Natural killer cell treated with Interleukin-12 subunit alpha and Interleukin-12 subunit beta and Interleukin-15 and Interleukin-18, amount 100 ng/mL, for 72 hours (primary cell): Measurements from ENCODE around the gene STAMBP. TPM values are rescaled to one million over a fixed set of nuclear protein-coding genes. Genes with fewer than 3 reads are reported as not detected.

ENCODE experiments used
- ATAC-seq, 2 donors: fragments of 150-1000 bp; cut with Tn5 transposase in 1 of 2; sonication (Bioruptor Pico), chemical (Tn5 transposase) in 1 of 2; 2 replicates each; pipeline ENCODE4 v1.10.0; 2021
- DNase-seq: peaks from one replicate; pipeline ENCODE4 v3.0.0; 2022; ENCODE audit warnings: low spot score
- H3K27ac Mint-ChIP-seq, 2 donors: 1 replicate in 1 of 2; 2 replicates in 1 of 2; pipeline ENCODE4 v1.8.0; 2022; ENCODE audit warnings: mixed read lengths in 2 of 2, mild to moderate bottlenecking in 1 of 2, moderate library complexity in 1 of 2
- H3K27me3 Mint-ChIP-seq, 2 donors: 1 replicate in 1 of 2; 2 replicates in 1 of 2; pipeline ENCODE4 v1.8.0; 2022; ENCODE audit warnings: mixed read lengths in 2 of 2
- H3K36me3 Mint-ChIP-seq: one replicate; pipeline ENCODE4 v1.8.0; 2022; ENCODE audit warnings: mixed read lengths
- H3K4me1 Mint-ChIP-seq, 2 donors: 1 replicate in 1 of 2; 2 replicates in 1 of 2; pipeline ENCODE4 v1.8.0; 2022; ENCODE audit warnings: low read depth in 2 of 2, mixed read lengths in 2 of 2, mild to moderate bottlenecking in 1 of 2
- H3K4me3 Mint-ChIP-seq: one replicate; pipeline ENCODE4 v1.8.0; 2022; ENCODE audit warnings: mixed read lengths
- H3K9me3 Mint-ChIP-seq: 2 replicates; pipeline ENCODE4 v1.8.0; 2022; ENCODE audit warnings: mixed read lengths
- total RNA-seq, 2 donors: library from RNA; stranded (reverse); gene quantifications; one replicate each; pipeline ENCODE4 v1.2.3, GENCODE V29; 2022

Gene STAMBP
- total RNA-seq, 2 donors from 2014 or later, result 27.5 to 40.6 TPM

- no peak for ATAC-seq
- Mint-ChIP-seq H3K9me3 (no peaks in the 10 kb centered on the region), H3K27me3 (no peaks in the 10 kb centered on the region), H3K4me3 (no peak overlapping the region), H3K4me1 (peaks cover 0 to 9% of the 10 kb centered on the region in 2 donors), H3K27ac (no peak overlapping the region), H3K36me3 (no peaks in the 10 kb centered on the region)
- DNase-seq, result no peak
Measured at GRCh38 chr2:73908689-73909652, 80.2 kb downstream of the STAMBP start.

GRCh38 chr2:73910873-73911547 lies 82.2 kb downstream of the STAMBP start:
- Mint-ChIP-seq H3K4me1 (peaks cover 0 to 13% of the 10 kb centered on the region in 2 donors), H3K27me3 (no peaks in the 10 kb centered on the region), H3K36me3 (no peaks in the 10 kb centered on the region), H3K27ac (no peak overlapping the region), H3K4me3 (no peak overlapping the region), H3K9me3 (no peaks in the 10 kb centered on the region)
- ATAC-seq (no peak), DNase-seq (no peak)

DNA sequence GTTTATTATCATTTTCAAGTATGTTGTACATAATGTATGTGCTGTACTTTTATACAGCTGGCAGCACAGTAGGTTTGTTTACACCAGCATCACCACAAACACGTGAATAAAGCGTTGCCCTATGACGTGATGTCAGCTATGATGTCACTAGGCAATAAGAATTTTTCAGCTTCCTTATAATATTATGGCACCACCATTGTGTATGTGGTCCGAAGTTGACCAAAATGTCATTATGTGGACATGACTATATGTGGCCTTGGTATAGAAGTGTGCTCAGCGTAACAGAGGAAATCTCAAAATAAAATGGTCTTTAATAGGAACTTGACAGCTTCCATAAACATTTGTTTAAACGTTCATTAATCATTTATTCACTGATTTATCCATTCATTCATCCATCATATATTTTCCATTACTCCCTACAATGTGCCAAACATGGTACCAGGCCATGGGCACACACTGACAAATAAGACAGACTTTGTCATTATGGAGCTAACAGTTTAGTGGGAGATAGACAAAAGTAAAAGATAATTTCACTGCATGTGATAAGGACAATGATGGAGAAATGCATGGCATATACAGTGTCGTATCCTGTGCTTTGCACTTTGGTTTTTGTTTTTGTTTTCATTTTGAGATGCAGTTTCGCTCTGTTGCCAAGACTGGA lies 82.9 kb downstream of the STAMBP start:
- Mint-ChIP-seq H3K9me3 (no peaks in the 10 kb centered on the region), H3K27ac (no peak overlapping the region), H3K27me3 (no peaks in the 10 kb centered on the region), H3K4me3 (no peak overlapping the region), H3K4me1 (peaks cover 0 to 18% of the 10 kb centered on the region in 2 donors), H3K36me3 (no peaks in the 10 kb centered on the region)
- no peak for ATAC-seq
- DNase-seq, result no peak

DNA sequence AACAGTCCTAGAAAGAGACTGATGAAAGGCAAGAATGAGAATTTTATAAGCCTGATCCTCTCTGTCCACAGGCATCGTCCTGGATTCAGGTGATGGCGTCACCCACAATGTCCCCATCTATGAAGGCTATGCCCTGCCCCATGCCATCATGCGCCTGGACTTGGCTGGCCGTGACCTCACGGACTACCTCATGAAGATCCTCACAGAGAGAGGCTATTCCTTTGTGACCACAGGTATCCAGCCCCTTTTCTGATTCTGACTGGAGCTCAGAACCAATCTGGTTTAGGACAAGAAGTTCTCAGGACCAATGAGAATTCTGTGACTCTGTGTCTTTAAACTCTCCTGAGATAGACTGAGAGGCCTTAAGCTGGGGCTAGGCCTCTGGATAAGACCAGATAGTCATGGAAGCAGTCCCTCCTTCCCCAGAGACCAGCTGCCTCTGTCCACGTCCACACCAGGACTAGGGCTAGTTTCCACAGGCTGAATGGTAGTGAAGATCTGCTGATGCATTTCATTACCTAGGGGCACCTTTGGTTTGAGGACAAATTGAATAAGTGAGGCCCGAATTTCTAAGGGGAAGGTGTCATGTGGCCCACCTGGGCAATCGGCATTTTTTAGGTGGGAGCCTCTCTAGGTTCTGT lies 84.8 kb downstream of the STAMBP start:
- H3K27ac Mint-ChIP-seq, result no peak overlapping the region
- H3K36me3 Mint-ChIP-seq, result no peaks in the 10 kb centered on the region
- H3K4me1 Mint-ChIP-seq, result peaks cover 11 to 24% of the 10 kb centered on the region in 2 donors
- H3K27me3 Mint-ChIP-seq, result no peaks in the 10 kb centered on the region
- no peak overlapping the region for H3K4me3 Mint-ChIP-seq
- H3K9me3 Mint-ChIP-seq, result no peaks in the 10 kb centered on the region
- ATAC-seq, result no peak
- DNase-seq, result no peak

DNA sequence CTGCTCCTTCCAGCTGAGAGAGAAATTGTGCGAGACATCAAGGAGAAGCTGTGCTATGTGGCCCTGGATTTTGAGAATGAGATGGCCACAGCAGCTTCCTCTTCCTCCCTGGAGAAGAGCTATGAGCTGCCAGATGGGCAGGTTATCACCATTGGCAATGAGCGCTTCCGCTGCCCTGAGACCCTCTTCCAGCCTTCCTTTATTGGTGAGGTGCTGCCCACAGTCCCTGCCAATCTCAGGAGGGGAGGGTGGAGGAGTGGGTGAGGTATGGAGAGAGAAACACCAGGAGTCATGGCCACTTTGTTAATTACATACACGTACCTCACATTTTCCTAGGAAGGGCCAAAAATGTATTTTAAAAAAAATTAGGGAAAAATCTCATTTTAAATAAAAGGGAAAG lies 85.9 kb downstream of the STAMBP start:
- Mint-ChIP-seq H3K27me3 (no peaks in the 10 kb centered on the region), H3K27ac (peak overlapping the region in 1 of 2 donors; percentile 89), H3K4me3 (no peak overlapping the region), H3K9me3 (no peaks in the 10 kb centered on the region), H3K36me3 (no peaks in the 10 kb centered on the region), H3K4me1 (peaks cover 11 to 29% of the 10 kb centered on the region in 2 donors)
- DNase-seq, result no peak
- ATAC-seq, result no peak

DNA sequence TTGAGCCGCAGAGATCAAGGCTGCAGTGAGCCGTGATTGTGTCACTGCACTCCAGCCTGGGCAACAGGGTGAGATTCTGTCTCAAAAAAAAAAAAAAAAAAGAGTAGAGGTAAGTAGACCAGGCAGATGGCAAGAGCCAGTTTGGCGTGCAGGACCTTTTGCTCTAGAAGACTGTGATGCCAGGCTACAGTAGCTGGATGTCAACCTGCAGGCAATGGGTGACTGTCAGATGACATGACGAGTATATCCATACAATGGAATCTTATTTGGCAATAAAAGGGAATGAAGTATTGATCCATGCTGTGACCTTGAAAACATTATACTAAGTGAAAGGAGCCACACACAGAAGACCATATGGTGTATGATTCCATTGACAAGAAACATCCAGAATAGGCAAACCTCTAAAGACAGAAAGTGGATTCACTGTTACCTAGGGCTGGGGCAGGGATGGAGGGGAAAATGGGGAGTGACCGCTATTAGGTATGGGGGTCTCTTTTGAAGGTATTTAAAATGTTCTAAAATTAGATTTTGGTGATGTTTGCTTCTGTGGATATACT lies 86.8 kb downstream of the STAMBP start:
- Mint-ChIP-seq H3K9me3 (no peaks in the 10 kb centered on the region), H3K27ac (peak overlapping the region; percentile 58 to 89)
- ATAC-seq, result no peak

GRCh38 chr2:73916666-73917065 lies 87.9 kb downstream of the STAMBP start:
- H3K36me3 Mint-ChIP-seq, result no peaks in the 10 kb centered on the region
- no peaks in the 10 kb centered on the region for H3K27me3 Mint-ChIP-seq
- peak overlapping the region in 1 of 2 donors; percentile 89 for H3K27ac Mint-ChIP-seq
- H3K4me3 Mint-ChIP-seq, result peak overlapping the region; percentile 10
- H3K9me3 Mint-ChIP-seq, result no peaks in the 10 kb centered on the region
- peaks cover 11 to 39% of the 10 kb centered on the region in 2 donors for H3K4me1 Mint-ChIP-seq
- no peak for ATAC-seq
- no peak for DNase-seq

More for the DNA sequence above, 86.8 kb downstream of the STAMBP start:
- Mint-ChIP-seq H3K4me1 (peaks cover 11 to 33% of the 10 kb centered on the region in 2 donors), H3K4me3 (no peak overlapping the region), H3K36me3 (no peaks in the 10 kb centered on the region), H3K27me3 (no peaks in the 10 kb centered on the region)
- no peak for DNase-seq

- ATAC-seq (peak; percentile 2 to 3), DNase-seq (no peak)
- Mint-ChIP-seq H3K9me3 (no peaks in the 10 kb centered on the region), H3K4me1 (peaks cover 11 to 36% of the 10 kb centered on the region in 2 donors), H3K27me3 (no peaks in the 10 kb centered on the region), H3K27ac (peak overlapping the region; percentile 88 to 89), H3K4me3 (peak overlapping the region; percentile 70), H3K36me3 (no peaks in the 10 kb centered on the region)
Measured at GRCh38 chr2:73917296-73917695, 88.5 kb downstream of the STAMBP start.

- H3K27me3 Mint-ChIP-seq, result no peaks in the 10 kb centered on the region
- peak overlapping the region; percentile 88 to 89 for H3K27ac Mint-ChIP-seq
- no peaks in the 10 kb centered on the region for H3K36me3 Mint-ChIP-seq
- no peaks in the 10 kb centered on the region for H3K9me3 Mint-ChIP-seq
- peaks cover 11 to 36% of the 10 kb centered on the region in 2 donors for H3K4me1 Mint-ChIP-seq
- peak; percentile 85 to 92 for ATAC-seq
- H3K4me3 Mint-ChIP-seq, result peak overlapping the region; percentile 70
- peak; percentile 67 for DNase-seq
Measured at GRCh38 chr2:73917696-73918207, 89.0 kb downstream of the STAMBP start.

DNA sequence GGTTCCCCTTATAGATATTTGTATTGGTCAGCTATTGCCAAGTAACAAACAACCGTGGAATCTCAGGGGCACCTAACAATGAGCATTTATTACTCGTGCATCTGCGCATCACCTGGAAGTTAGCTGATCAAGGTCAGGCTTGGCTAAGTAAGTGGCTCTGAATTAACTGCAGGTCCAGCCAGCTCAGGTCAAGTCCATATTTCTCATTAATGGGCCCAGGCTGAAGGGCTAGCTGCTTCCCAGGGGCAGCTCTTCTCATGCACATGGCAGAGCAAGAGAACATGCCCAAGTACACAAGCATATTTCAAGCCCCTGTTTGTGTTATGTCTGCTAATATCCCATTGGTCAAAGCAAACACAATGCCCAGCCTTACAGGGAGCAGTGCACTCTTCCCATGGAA lies 90.1 kb downstream of the STAMBP start:
- H3K36me3 Mint-ChIP-seq, result no peaks in the 10 kb centered on the region
- H3K27me3 Mint-ChIP-seq, result no peaks in the 10 kb centered on the region
- H3K27ac Mint-ChIP-seq, result peak overlapping the region in 1 of 2 donors; percentile 89
- DNase-seq (no peak), ATAC-seq (no peak)
- no peaks in the 10 kb centered on the region for H3K9me3 Mint-ChIP-seq
- no peak overlapping the region for H3K4me3 Mint-ChIP-seq
- peaks cover 11 to 36% of the 10 kb centered on the region in 2 donors for H3K4me1 Mint-ChIP-seq

- DNase-seq (no peak), ATAC-seq (no peak)
- H3K27ac Mint-ChIP-seq, result peak overlapping the region; percentile 33 to 89
- H3K4me1 Mint-ChIP-seq, result peaks cover 11 to 36% of the 10 kb centered on the region in 2 donors
- no peak overlapping the region for H3K4me3 Mint-ChIP-seq
- H3K36me3 Mint-ChIP-seq, result no peaks in the 10 kb centered on the region
- no peaks in the 10 kb centered on the region for H3K27me3 Mint-ChIP-seq
- H3K9me3 Mint-ChIP-seq, result no peaks in the 10 kb centered on the region
Measured at GRCh38 chr2:73919596-73920228, 91.0 kb downstream of the STAMBP start.

- DNase-seq (no peak), ATAC-seq (peak in 1 of 2 donors; percentile 14)
- Mint-ChIP-seq H3K4me1 (peaks cover 12 to 32% of the 10 kb centered on the region in 2 donors), H3K4me3 (no peak overlapping the region), H3K9me3 (no peaks in the 10 kb centered on the region), H3K27ac (peak overlapping the region; percentile 26 to 74), H3K36me3 (no peaks in the 10 kb centered on the region), H3K27me3 (no peaks in the 10 kb centered on the region)
Measured at GRCh38 chr2:73920577-73921545, 92.1 kb downstream of the STAMBP start.
